A549 (cell line): ENCODE data around the gene FMNL3.

Experiments used
- CHD2 ChIP-seq: fragments of 150-350 bp; IDR thresholded peaks from 2 replicates; pipeline ENCODE4 v1.6.1; 2014; ENCODE audit warnings: low read length; ENCODE audit not compliant: partially characterized antibody
- EP300 ChIP-seq, 2 experiments: fragments of >200 bp; sonication (Bioruptor Twin); formaldehyde crosslinking; IDR thresholded peaks; 2 replicates in 1 of 2; 3 replicates in 1 of 2; pipeline ENCODE4 v1.6.1; 2016 to 2017
- KDM1A ChIP-seq: fragments of 200-600 bp; sonication (generic); IDR thresholded peaks from 2 replicates; pipeline ENCODE4 v1.6.1; 2016; ENCODE audit warnings: low read depth, mild to moderate bottlenecking
- MAFK ChIP-seq: fragments of 450-650 bp; IDR thresholded peaks from 2 replicates; pipeline ENCODE4 v1.6.1; 2014; ENCODE audit not compliant: partially characterized antibody
- POLR2A ChIP-seq: IDR thresholded peaks from 2 replicates; pipeline ENCODE4 v1.6.1; 2012; ENCODE audit warnings: mild to moderate bottlenecking, low read length
- RARB ChIP-seq: fragments of 250-450 bp; sonication (Bioruptor Pico); IDR thresholded peaks from 2 replicates; pipeline ENCODE4 v1.8.0; 2021; ENCODE audit warnings: mild to moderate bottlenecking, moderate library complexity
- SMC3 ChIP-seq: fragments of >200 bp; sonication (Bioruptor Twin); formaldehyde crosslinking; IDR thresholded peaks from 3 replicates; pipeline ENCODE4 v1.6.1; 2018; ENCODE audit warnings: inconsistent platforms
- TP53 ChIP-seq: fragments of 250-450 bp; sonication (Bioruptor Pico); IDR thresholded peaks from 2 replicates; pipeline ENCODE4 v1.5.0; 2021; ENCODE audit warnings: mild to moderate bottlenecking, moderate library complexity
- TF ChIP-seq, protein P1 (sequence below): fragments of >200 bp; sonication (Bioruptor Twin); formaldehyde crosslinking; IDR thresholded peaks from 3 replicates; pipeline ENCODE4 v1.5.1; 2016
- TF ChIP-seq, protein P2 (sequence below): IDR thresholded peaks from 2 replicates; pipeline ENCODE4 v1.6.1; 2012
- TF ChIP-seq, protein P3 (sequence below): IDR thresholded peaks from 2 replicates; pipeline ENCODE4 v1.6.1; 2012
- TF ChIP-seq, protein P4 (sequence below): fragments of 200-600 bp; sonication (generic); IDR thresholded peaks from 2 replicates; pipeline ENCODE4 v1.6.1; 2016; ENCODE audit warnings: antibody characterized with exemption, mild to moderate bottlenecking, moderate library complexity
- TF ChIP-seq, protein P5 (sequence below): fragments of 450-650 bp; IDR thresholded peaks from 2 replicates; pipeline ENCODE4 v1.6.1; 2014; ENCODE audit warnings: antibody characterized with exemption

DNA sequence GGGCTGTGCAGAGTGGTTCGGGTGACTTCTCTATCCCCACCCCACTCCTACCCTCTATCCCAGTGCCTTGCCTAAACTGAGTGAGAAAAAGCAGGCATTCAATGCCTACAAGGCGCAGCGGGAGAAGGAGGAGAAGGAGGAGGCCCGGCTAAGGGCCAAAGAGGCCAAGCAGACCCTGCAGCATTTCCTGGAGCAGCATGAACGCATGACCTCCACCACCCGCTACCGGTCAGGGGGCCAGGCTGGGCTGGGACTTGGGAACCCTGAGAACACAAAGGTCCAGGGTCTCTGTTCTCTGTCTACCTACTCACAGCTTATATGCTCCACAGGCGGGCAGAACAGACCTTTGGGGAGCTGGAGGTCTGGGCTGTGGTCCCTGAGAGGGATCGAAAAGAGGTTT is 72.2 kb downstream of the FMNL3 start:
- TF ChIP-seq, protein P1, sequence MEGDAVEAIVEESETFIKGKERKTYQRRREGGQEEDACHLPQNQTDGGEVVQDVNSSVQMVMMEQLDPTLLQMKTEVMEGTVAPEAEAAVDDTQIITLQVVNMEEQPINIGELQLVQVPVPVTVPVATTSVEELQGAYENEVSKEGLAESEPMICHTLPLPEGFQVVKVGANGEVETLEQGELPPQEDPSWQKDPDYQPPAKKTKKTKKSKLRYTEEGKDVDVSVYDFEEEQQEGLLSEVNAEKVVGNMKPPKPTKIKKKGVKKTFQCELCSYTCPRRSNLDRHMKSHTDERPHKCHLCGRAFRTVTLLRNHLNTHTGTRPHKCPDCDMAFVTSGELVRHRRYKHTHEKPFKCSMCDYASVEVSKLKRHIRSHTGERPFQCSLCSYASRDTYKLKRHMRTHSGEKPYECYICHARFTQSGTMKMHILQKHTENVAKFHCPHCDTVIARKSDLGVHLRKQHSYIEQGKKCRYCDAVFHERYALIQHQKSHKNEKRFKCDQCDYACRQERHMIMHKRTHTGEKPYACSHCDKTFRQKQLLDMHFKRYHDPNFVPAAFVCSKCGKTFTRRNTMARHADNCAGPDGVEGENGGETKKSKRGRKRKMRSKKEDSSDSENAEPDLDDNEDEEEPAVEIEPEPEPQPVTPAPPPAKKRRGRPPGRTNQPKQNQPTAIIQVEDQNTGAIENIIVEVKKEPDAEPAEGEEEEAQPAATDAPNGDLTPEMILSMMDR: no peak
- no peak for TF ChIP-seq KDM1A
- TF ChIP-seq MAFK: no peak
- TF ChIP-seq TP53: no peak
- no peak for TF ChIP-seq POLR2A
- TF ChIP-seq, protein P2, sequence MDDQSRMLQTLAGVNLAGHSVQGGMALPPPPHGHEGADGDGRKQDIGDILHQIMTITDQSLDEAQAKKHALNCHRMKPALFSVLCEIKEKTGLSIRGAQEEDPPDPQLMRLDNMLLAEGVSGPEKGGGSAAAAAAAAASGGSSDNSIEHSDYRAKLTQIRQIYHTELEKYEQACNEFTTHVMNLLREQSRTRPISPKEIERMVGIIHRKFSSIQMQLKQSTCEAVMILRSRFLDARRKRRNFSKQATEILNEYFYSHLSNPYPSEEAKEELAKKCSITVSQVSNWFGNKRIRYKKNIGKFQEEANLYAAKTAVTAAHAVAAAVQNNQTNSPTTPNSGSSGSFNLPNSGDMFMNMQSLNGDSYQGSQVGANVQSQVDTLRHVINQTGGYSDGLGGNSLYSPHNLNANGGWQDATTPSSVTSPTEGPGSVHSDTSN: no peak
- TF ChIP-seq SMC3: no peak
- TF ChIP-seq, protein P3, sequence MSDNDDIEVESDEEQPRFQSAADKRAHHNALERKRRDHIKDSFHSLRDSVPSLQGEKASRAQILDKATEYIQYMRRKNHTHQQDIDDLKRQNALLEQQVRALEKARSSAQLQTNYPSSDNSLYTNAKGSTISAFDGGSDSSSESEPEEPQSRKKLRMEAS: no peak
- TF ChIP-seq, protein P4, sequence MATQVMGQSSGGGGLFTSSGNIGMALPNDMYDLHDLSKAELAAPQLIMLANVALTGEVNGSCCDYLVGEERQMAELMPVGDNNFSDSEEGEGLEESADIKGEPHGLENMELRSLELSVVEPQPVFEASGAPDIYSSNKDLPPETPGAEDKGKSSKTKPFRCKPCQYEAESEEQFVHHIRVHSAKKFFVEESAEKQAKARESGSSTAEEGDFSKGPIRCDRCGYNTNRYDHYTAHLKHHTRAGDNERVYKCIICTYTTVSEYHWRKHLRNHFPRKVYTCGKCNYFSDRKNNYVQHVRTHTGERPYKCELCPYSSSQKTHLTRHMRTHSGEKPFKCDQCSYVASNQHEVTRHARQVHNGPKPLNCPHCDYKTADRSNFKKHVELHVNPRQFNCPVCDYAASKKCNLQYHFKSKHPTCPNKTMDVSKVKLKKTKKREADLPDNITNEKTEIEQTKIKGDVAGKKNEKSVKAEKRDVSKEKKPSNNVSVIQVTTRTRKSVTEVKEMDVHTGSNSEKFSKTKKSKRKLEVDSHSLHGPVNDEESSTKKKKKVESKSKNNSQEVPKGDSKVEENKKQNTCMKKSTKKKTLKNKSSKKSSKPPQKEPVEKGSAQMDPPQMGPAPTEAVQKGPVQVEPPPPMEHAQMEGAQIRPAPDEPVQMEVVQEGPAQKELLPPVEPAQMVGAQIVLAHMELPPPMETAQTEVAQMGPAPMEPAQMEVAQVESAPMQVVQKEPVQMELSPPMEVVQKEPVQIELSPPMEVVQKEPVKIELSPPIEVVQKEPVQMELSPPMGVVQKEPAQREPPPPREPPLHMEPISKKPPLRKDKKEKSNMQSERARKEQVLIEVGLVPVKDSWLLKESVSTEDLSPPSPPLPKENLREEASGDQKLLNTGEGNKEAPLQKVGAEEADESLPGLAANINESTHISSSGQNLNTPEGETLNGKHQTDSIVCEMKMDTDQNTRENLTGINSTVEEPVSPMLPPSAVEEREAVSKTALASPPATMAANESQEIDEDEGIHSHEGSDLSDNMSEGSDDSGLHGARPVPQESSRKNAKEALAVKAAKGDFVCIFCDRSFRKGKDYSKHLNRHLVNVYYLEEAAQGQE: no peak
- TF ChIP-seq RARB (CRISPR knock-in tag): no peak
- TF ChIP-seq CHD2: no peak
- TF ChIP-seq, protein P5, sequence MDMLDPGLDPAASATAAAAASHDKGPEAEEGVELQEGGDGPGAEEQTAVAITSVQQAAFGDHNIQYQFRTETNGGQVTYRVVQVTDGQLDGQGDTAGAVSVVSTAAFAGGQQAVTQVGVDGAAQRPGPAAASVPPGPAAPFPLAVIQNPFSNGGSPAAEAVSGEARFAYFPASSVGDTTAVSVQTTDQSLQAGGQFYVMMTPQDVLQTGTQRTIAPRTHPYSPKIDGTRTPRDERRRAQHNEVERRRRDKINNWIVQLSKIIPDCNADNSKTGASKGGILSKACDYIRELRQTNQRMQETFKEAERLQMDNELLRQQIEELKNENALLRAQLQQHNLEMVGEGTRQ: no peak
- no peak for TF ChIP-seq EP300 (IDR thresholded peaks at IDR 0.05)
